Measurements from ENCODE around the gene NPHP3. TPM values are rescaled to one million over a fixed set of nuclear protein-coding genes. Genes with fewer than 3 reads are reported as not detected.

NPHP3 gene
- total RNA-seq, 1 experiment from 2014 or later, result 10.8 TPM

- H3K14ac ChIP-seq (ENCODE audit: insufficient read depth, low read length), result no peak overlapping the region
- H2BK12ac ChIP-seq (ENCODE audit: insufficient read length, low read depth, low read length), result no peak overlapping the region
- H3K9ac ChIP-seq (ENCODE audit: extremely low read depth, insufficient read length, low read length), result no peak overlapping the region
- H3T11ph ChIP-seq (ENCODE audit: low read length), result no peak overlapping the region
- no peak overlapping the region for H4K8ac ChIP-seq (replicated peaks; ENCODE audit: insufficient read length, low read depth, low read length)
- no peak overlapping the region for H3K4ac ChIP-seq (ENCODE audit: low read depth, low read length)
- Mint-ChIP-seq H3K27ac (no peak overlapping the region), H3K27me3 (ENCODE audit: low read depth) (no peaks in the 10 kb centered on the region), H3K4me1 (peaks cover 5% of the 10 kb centered on the region in 2 experiments), H3K36me3 (ENCODE audit: insufficient read depth in 1 of 3, low read depth in 3 of 3) (no peaks in the 10 kb centered on the region), H3K9me3 (no peaks in the 10 kb centered on the region), H3K4me3 (no peak overlapping the region)
- no peaks in the 10 kb centered on the region for H3K4me1 ChIP-seq (ENCODE audit: insufficient read depth, low read length)
- no peak overlapping the region for H2BK5ac ChIP-seq (ENCODE audit: insufficient read length, low read length)
- no peak for DNase-seq
- H3K27me3 ChIP-seq (ENCODE audit: insufficient read depth, low read length), result no peaks in the 10 kb centered on the region
- no peaks in the 10 kb centered on the region for H3K79me1 ChIP-seq (ENCODE audit: insufficient read depth, low read depth, low read length, poor library complexity, severe bottlenecking)
- peaks cover 7% of the 10 kb centered on the region for H3K23me2 ChIP-seq (ENCODE audit: insufficient read length, low read depth, low read length, poor library complexity, severe bottlenecking)
- no peak overlapping the region for H3K4me2 ChIP-seq (ENCODE audit: insufficient read depth, insufficient read length, low read length)
- whole genome bisulfite sequencing (ENCODE audit: extremely low coverage, insufficient read length, low lambda C conversion rate), result no CpG with 5 or more reads among the region's 5 CpGs
- no peak overlapping the region for H3K18ac ChIP-seq (ENCODE audit: insufficient read length, low read depth, low read length)
- no peaks in the 10 kb centered on the region for H3K79me2 ChIP-seq (ENCODE audit: insufficient read depth, low read length)
- TF ChIP-seq, protein P1, sequence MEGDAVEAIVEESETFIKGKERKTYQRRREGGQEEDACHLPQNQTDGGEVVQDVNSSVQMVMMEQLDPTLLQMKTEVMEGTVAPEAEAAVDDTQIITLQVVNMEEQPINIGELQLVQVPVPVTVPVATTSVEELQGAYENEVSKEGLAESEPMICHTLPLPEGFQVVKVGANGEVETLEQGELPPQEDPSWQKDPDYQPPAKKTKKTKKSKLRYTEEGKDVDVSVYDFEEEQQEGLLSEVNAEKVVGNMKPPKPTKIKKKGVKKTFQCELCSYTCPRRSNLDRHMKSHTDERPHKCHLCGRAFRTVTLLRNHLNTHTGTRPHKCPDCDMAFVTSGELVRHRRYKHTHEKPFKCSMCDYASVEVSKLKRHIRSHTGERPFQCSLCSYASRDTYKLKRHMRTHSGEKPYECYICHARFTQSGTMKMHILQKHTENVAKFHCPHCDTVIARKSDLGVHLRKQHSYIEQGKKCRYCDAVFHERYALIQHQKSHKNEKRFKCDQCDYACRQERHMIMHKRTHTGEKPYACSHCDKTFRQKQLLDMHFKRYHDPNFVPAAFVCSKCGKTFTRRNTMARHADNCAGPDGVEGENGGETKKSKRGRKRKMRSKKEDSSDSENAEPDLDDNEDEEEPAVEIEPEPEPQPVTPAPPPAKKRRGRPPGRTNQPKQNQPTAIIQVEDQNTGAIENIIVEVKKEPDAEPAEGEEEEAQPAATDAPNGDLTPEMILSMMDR (conservative IDR thresholded peaks at IDR 0.05), result no peak
- no peaks in the 10 kb centered on the region for H4K20me1 ChIP-seq (ENCODE audit: control insufficient read depth, insufficient read depth, insufficient read length)
- no peak overlapping the region for H4K5ac ChIP-seq (ENCODE audit: insufficient read length, low read depth, low read length)
- H2BK15ac ChIP-seq (ENCODE audit: low read depth, low read length), result no peak overlapping the region
- no peak overlapping the region for H4K91ac ChIP-seq (ENCODE audit: insufficient read length, low read depth, low read length)
- no peak overlapping the region for H2AK5ac ChIP-seq (ENCODE audit: insufficient read length, low read length)
- H3K56ac ChIP-seq (ENCODE audit: insufficient read length, low read depth, low read length), result no peak overlapping the region
- H2BK120ac ChIP-seq (ENCODE audit: low read depth, low read length, poor library complexity, severe bottlenecking), result no peak overlapping the region
- H2AFZ ChIP-seq (ENCODE audit: low read length), result no peak overlapping the region
- no peak overlapping the region for H3K23ac ChIP-seq (ENCODE audit: insufficient read length, low read depth, low read length)
- H2BK20ac ChIP-seq (ENCODE audit: low read depth, low read length, poor library complexity, severe bottlenecking), result no peak overlapping the region
- no peaks in the 10 kb centered on the region for H3K9me3 ChIP-seq (ENCODE audit: control insufficient read depth, low read depth, low read length)
- no peak overlapping the region for H3K27ac ChIP-seq (ENCODE audit: insufficient read length, low read depth, low read length)
Measured at GRCh38 chr3:132654721-132655120, 67.5 kb downstream of the NPHP3 start.

Measured in H9 (cell line).